Gastroesophageal sphincter (tissue), 3 donors: ENCODE results near the gene RSU1.

Experiments
- CTCF ChIP-seq, 4 experiments: fragments of 200-600 bp in 2 of 4; fragments of 450-650 bp in 2 of 4; sonication (generic) in 1 of 4; IDR thresholded peaks; one replicate each; pipeline ENCODE4 v1.5.1; 2017 to 2019; ENCODE audit warnings: antibody characterized with exemption in 4 of 4, mild to moderate bottlenecking in 2 of 4, moderate library complexity in 2 of 4
- POLR2A ChIP-seq, 2 donors: fragments of 450-650 bp; IDR thresholded peaks; one replicate each; pipeline ENCODE4 v1.6.1; 2017; ENCODE audit warnings: antibody characterized with exemption in 2 of 2, mild to moderate bottlenecking in 2 of 2, moderate library complexity in 1 of 2

DNA sequence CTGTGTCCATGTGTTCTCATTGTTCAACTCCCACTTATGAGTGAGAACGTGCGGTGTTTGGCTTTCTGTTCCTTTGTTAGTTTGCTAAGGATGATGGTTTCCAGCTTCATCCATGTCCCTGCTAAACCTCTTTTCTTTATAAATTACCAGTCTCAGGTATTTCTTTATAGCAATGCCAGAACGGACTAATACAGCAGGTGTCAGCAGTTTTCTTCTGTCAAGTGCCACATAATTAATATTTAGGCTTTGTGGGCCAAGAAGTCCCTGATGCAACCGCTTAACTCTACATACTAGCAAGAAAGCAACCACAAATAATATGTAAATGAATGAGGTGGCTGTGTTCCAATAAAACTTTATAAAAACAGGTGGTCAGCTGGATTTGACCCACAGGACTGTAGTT is 269.3 kb downstream of the RSU1 start:
- TF ChIP-seq POLR2A (IDR thresholded peaks at IDR 0.05) (no peak), CTCF (IDR thresholded peaks at IDR 0.05) (no peak)
